HG03280 (cell line): Measurements from ENCODE around the gene C7orf25.

Source experiments
- ATAC-seq: cut with Tn5 transposase; IDR thresholded peaks from one replicate; pipeline ENCODE4 v1.9.1; 2021; ENCODE audit warnings: mild to moderate bottlenecking, moderate library complexity; ENCODE audit not compliant: unreplicated experiment

Gene C7orf25

GRCh38 chr7:42880392-42880791 is 31.5 kb downstream of the C7orf25 start:
- ATAC-seq: no peak

- no peak for ATAC-seq
Measured at GRCh38 chr7:42878303-42878702, 33.6 kb downstream of the C7orf25 start.

- ATAC-seq: no peak
Measured at GRCh38 chr7:42877862-42878261, 34.0 kb downstream of the C7orf25 start.

- ATAC-seq: peak; percentile 84
Measured at GRCh38 chr7:42876182-42877068, 35.4 kb downstream of the C7orf25 start.

- peak; percentile 95 for ATAC-seq
Measured at GRCh38 chr7:42869131-42870020, 42.5 kb downstream of the C7orf25 start.

GRCh38 chr7:42868480-42868879 is 43.4 kb downstream of the C7orf25 start:
- ATAC-seq: no peak
